ENCODE data around the gene PTPRK.
A peak's percentile ranks its signal among the peaks of the same experiment; 100 is the strongest.

PTPRK gene

GRCh38 chr6:128277379-128277778 lies 243.0 kb downstream of the PTPRK start:
- DNase-seq = no peak

DNA sequence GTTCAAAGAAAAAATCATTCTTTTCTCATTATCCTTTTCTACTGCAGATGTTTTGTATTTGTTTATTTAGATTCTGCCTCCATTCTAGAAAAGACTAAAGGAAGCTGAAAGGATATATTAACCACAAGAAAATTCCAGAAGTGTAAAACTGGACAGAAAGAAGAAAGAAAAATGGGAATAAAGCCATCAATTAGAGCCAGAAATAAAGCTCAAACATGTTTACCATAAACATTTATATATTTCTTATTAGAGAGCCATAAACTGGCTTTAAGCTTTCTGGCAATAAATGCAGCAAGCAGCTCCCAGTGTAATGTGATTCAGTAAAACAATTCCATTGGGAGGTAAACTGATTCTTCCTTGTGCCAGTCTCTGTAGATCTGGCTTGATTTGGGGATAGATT lies 244.1 kb downstream of the PTPRK start:
- DNase-seq = no peak

DNA sequence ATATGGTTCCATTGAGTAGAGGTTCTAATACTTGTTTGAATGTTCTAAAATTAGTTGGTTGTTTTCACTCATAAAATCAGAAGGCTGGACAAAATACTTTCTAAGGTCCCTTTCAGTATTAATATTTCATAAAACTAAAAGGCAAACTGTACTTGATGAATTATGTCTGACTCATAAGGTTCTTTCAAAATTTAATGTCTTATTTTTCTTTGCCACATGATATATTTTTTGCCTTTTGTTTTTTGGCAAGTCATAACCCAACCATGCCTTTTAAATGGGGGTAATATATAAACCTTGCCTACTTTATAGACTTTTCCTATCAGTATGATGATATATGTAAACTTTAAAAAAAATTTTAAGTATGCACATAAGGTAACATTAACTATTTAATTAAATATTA lies 244.7 kb downstream of the PTPRK start:
- no peak for DNase-seq

- no peak for DNase-seq
Measured at GRCh38 chr6:128275030-128275429, 245.4 kb downstream of the PTPRK start.

- no peak for DNase-seq
Measured at GRCh38 chr6:128271527-128271926, 248.9 kb downstream of the PTPRK start.

DNA sequence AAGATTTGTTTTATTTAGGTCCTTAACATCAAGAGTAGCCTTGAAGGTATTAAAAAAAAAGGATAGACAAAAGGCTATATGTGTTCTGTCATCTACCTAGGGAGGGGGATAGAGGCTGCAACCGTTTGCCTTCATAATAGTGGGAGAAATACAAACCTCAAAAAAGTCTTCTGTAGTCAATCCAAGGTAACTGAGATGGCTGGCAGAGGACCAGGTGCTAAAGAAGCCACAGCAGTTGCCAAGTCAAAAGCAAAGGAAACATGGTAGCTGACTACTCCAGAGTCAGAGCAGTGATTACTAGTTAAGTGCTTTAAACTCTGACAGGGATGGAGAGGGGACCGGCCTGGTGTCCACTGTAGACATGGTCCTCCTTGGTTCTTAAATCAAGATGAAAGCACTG lies 249.4 kb downstream of the PTPRK start:
- DNase-seq = no peak

DNA sequence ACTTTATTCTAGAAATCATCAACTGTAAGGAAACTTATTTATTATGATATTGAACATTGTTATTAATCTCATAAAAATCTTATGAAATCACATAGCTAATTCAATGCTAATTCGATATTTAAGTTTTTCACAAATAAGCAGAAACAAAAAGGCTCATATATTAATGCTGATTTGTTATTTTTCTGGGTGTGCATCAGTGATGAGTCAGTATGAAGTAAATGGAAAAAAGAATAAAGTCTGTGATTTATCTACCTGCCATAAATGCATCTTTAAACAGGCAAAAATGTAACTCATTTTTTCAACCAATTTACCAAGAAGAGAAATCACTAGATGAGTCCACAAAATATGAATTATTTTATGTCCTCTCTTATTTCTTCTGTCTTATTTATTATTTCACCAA lies 253.5 kb downstream of the PTPRK start:
- no peak for DNase-seq

- DNase-seq = no peak
Measured at GRCh38 chr6:128265706-128266105, 254.7 kb downstream of the PTPRK start.

DNA sequence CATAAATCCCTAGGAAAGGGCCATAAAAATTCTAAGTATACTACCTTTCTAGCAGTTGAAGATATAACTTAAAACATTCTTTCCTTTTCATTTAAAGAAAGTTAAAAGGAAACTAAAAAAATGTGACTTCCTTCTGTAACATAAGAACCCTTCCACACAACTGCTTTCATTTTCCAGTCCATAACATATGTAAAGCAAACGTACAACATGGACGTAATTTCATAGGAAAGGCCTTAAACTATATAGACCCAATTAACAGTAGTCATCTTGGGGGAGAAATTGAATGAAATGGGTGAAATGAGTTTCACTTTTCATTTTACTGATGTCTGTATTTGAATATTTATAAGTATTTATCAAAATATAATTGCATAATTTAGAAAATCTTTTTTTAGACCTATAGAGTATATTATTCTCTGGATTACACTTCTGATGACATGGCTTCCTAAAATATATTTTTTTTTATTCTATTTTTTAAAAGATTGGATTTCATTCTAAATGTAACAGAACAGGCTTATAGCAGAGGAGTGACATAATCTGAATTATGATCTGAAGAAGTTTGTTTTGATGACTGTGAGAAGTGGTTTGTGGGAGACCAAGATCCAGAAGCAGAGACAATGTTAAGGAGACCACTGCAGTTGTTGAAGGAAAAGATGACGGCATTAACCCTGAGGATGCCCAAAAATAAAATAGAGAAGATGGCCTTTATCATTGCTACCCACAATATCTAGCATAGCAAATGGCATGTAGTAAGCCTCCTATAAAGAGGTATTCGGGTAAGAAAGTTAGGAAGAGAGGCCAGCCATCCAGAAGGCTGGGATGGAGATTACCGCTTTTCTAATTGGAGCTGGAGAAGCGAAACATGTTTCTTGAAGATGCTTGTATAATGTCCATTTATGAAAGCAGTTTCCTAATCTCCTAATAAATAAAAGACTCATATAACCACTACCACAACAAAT lies 260.4 kb downstream of the PTPRK start:
- DNase-seq = no peak

- no peak for DNase-seq
Measured at GRCh38 chr6:128259029-128259724, 261.2 kb downstream of the PTPRK start.

DNA sequence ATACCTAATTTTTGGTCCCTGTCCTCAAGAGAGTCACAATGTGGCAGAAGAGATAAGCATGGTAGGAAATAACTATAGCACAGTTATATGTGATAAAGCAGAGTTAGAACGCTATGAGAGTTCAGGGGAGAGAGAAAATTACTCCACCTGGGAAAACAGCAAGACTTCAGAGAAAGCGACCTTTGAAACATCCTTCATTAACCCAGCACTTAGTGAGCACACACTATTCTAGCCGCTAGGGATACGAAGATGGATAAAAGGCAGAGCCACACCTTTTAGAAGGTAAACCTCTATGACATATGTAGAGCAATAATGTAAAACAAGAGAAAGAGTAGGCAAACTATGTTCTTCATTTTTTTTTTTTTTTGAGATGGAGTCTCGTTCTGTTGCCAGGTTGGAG lies 264.3 kb downstream of the PTPRK start:
- DNase-seq = no peak

DNA sequence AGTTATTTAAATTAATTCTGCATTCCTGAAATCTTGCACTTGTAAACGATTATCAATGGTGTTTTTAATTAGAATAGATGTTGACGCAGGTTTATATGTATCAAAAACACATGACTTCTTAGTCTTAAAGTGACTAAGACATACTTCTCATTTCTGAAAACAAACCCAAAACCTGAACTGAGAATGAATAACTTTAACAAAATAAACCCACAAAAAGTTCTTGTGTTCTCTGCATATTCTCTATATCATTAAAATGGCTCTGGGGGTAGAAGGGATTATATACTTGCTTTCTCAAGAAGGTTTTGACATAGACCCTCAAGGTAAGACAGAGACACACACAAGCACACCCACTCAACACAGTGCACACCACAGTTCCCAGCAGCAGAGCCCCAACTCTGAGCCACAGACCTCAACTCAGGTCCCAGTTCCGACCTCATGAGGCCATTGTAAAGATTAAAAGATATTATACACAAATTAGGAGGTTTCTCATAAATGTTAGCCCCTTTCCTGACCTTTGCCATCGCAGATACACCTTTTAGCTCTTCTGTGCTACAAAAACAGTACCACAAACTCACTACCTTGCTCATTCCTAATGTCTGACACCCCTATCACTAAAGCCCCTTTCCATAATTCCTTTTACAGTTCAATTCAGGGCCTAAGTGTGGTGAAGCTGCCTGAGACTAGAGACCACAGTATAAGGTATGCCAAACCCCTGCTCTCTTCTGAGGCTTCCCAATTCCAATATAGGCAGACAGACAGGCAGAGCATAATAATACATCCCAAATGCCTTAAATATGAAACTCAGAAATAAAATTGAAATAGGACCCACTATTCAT lies 267.8 kb downstream of the PTPRK start:
- DNase-seq = peak; percentile 3

DNA sequence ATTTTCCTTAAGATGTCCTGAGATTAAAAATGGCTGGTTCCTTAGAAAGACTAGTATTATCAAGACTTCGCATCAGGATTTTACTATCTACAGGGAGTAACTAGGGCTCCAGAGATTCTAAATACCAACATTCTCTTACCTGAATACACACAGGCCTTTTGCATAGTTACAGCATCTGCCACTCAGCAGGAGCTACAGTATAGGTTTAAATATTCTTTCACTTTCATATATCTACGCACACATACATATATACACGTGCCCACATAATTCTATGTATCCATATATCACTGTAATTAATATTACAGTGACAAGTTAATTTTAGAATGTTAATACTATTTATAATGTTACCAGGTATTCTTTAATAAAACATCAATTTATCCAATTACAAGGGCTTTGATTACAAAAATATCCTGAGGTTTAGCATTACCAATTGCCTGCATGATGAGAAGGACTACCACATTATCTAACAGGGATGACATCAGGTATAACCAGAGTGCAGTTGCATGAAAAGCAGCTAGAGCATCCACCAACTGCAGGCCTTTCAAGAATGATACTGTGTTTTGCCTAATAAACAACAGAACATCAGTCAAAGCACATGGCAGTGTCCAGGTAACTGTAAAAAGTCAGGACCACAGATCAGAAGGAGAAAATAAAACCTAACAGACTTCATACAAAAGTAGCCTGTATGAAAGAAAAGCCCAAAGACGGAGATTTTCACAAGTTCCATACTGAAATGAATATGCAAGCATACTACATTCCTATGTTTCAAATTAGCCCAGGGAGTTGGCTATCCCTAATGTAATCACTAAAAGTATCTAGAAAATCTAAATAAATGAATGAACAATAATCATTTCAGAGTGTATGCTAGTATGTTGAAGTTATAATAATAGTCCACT lies 268.7 kb downstream of the PTPRK start:
- DNase-seq = no peak

DNA sequence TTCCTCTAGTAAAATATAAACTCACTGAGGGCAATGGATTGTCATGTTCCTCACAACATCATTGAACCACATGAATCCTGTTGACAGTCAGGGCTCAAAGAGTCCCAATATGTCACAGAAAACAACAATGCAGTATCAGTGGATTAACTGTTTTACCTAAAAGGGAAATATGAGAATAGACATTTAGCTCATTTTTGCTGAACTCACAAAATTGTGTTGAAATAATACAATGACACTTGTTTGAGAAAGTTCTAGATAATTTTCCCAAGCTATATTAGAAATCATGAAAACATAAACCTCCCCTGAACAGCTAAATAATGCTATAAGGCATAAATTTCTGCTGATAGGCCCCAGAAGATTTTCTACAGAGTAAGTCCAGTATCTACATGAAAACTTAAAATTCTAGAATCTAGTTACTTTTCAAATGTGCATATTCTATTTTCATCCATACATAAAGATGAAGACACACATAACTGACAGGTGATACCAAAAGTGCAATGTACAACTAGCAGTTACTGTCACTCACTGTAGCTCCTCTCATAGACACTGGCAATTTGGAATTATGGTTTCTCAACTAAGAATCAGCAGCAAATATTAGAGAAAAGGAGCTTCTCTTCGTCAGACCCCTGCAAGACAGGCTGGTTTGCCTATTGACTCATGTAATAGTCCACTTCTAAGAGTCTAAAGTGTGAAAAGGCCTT lies 269.9 kb downstream of the PTPRK start:
- no peak for DNase-seq

DNA sequence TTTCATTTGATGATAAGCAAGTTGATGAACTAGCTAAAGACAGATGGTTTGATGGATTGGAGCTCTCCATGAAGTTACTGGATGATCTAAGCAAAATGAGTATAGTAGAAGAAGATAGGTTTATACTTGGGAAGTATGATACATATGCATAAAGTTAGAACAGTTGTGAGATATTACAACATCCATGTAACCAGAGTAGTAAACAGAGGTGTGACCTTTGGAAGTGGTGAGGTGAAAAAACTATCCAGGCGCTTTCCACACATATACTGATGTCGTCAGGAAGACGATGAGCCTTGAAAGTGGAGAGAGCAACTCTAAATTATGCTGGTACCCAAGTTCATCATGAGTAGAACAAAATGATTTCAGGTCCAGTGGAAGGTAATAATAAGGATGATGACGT lies 271.0 kb downstream of the PTPRK start:
- no peak for DNase-seq

DNA sequence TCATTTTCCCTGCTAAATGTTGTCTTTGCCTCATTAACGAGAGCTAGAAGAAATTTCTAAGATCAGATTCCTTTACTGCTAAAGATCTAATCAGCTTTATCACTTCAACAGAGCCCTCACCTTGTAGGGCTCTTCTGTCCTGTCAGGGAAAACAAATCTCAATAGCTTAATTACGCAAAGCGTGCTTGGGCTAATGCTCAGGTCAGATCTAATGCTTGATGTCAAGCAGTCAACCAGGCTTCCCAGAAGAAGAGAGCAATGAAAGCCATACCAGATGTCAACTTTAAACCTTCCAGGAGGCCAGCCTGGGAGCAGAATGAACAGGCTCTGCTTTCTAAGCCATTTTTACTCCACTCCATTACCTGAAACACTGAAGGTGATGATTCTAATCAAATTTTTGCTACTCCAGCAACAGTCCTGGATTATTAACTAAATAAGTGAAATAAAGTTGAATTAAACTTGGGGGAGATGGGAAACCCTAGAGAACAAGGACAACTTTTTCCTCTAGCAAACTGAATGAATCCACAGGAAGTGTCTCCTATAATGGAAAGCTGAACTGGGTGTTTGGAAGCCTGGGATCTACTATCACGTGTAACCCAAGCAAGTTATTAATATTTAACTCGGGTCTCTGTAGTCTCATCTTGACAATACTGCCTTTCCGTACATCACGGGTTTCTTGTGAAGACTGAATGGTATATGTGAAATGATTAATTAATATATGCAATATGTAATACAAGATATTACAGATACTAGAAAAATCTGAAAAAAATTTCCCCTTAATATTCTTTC lies 273.7 kb downstream of the PTPRK start:
- DNase-seq = no peak

- DNase-seq = no peak
Measured at GRCh38 chr6:128244751-128245405, 275.5 kb downstream of the PTPRK start.

DNA sequence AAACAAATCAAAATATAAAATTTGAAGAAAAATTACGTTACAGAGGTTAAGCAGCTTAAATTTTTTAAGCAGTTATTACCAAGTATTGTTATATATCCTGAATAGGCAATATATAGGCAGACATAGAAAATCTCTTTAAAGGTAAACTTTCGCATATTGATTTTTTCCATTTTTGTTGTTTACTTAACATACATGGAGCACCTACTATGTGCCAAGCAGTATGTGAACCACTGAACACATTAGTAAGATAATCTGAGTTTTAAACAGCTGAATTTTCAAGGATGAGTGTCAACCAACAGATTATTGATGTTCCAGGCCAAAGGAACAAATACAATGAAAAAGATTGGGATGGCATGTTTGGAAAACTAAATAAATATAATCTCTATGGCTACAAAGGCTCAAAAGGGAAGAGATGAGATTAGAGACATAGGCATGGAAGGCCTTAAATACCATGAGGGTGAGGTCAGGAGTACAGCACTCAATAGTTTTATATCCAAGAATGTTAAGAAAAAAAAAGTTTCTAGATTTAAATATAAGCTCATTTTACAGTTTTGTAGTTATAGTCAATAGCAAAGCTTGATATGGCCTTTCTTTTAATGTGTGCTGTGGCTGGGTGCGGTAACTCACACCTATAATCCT lies 277.5 kb downstream of the PTPRK start:
- no peak for DNase-seq

- DNase-seq = no peak
Measured at GRCh38 chr6:128241216-128241615, 279.2 kb downstream of the PTPRK start.

DNA sequence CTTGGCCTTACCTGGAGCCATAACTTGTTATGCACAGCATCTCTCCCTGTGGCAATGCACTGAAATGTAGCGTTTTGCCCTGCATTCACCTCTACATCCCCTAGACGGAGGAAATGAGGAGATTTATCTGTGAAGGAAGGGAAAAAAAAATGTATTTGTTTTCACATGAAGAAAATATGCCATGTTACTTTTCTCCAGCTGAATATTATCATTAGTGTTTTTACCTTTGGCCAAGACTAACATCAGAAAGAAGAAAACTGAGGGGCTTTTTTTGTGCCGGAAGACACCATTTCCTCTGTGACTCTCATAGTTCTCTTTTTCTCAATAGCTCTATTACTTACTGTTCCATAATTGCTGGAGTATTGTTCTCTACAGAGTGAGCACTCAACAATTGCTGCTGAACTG lies 280.4 kb downstream of the PTPRK start:
- no peak for DNase-seq

Data from activated naive CD4-positive, alpha-beta T cell treated with Interleukin-2 at 50 U/mL for 16 hours (primary cell).